HS-5 (cell line): ENCODE data around the gene LTB.

Experiments used
- DNase-seq: peaks from one replicate; pipeline ENCODE4 v3.0.0-alpha.2; 2012; ENCODE audit warnings: low read depth

Gene LTB, protein sequence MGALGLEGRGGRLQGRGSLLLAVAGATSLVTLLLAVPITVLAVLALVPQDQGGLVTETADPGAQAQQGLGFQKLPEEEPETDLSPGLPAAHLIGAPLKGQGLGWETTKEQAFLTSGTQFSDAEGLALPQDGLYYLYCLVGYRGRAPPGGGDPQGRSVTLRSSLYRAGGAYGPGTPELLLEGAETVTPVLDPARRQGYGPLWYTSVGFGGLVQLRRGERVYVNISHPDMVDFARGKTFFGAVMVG

GRCh38 chr6:31582230-31582643 lies at the start of gene LTB:
Gene LTB, minus strand, starts transcription at chr6:31582424. Its CDS starts 7 bp downstream, at chr6:31582417.
- no peak for DNase-seq

- no peak for DNase-seq
Observed at GRCh38 chr6:31631681-31632278, 49.6 kb upstream of the LTB start.

DNA sequence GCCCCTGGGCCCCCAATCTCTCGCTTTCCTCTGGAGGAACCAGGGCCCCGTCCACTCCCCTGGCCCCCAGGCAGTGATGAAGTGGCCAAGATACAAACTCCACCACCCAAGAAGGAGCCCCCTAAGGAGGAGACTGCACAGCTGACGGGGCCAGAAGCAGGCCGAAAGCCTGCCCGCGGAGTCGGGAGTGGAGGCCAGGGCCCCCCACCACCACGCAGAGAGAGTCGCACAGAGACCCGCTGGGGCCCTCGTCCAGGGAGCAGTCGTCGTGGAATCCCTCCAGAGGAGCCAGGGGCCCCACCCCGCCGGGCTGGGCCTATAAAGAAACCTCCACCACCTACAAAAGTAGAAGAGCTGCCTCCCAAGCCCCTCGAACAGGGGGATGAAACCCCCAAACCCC lies 49.0 kb upstream of the LTB start:
- no peak for DNase-seq

- no peak for DNase-seq
Observed at GRCh38 chr6:31630177-31630934, 48.1 kb upstream of the LTB start.

DNA sequence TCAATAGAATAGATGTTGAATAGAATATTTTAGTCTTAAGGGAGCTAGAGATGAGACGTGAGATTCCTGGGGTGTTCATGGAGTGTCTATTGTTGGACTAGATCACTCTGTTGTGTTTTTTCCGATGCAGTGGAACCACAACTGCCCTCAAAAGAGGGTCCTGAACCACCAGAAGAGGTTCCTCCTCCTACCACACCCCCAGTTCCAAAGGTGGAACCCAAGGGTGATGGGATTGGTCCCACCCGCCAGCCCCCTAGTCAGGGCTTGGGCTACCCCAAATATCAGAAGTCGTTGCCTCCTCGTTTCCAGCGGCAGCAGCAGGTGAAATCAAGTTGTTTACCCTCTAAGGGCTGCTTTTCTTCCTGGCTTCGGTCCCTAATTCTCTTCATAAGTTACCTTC lies 46.8 kb upstream of the LTB start:
- DNase-seq: no peak

- DNase-seq: no peak
Observed at GRCh38 chr6:31627690-31628287, 45.6 kb upstream of the LTB start.

DNA sequence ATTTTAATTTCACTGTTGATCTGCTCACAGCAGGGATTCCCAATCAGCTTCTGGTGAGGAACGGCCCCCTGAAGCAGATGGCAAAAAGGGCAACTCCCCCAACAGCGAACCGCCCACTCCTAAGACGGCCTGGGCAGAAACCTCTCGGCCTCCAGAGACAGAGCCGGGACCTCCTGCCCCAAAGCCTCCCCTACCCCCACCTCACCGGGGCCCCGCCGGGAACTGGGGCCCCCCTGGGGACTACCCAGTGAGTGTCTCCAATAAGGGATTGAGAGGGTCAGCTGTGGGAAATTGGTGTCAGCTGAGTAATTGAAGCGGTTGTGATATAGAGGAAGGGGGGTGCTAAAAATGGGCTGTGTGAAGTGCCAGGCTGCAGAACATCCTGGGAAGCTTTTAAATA lies 44.7 kb upstream of the LTB start:
- no peak for DNase-seq

DNA sequence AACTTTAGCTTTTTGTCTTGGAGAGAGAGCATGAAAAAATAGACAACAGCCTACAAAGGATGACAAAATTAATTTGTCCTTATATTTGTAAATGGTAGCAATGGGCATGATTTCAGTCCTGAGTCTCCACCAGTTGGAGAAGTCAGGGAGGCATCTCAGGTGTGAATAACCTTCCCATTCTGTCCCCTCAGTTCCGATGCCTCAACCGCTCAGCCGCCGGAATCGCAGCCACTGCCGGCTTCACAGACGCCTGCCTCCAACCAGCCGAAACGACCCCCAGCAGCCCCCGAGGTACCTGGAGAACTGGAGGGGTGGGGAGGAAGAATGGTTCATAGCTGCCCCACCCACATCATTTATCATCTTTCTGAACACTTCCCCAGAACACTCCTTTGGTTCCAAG lies 41.8 kb upstream of the LTB start:
- DNase-seq: no peak

DNA sequence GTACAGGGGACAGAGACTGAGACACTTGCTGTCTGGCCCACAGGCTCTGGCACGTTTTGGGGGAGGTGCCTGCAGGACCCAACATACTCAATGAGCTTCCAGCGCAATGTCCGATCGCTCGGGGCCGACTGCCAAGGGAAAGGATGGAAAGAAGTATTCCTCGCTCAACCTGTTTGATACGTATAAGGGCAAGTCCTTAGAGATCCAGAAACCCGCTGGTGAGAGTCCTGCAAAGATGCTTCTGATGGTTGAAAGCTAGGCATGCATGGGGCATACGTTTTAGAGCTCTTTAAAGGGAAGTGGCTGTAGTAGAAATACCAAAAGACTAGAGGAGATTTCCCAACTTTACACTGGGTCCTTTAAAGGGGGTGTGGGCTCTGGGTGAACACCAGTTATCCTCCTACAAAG lies 40.5 kb upstream of the LTB start:
- DNase-seq: no peak

DNA sequence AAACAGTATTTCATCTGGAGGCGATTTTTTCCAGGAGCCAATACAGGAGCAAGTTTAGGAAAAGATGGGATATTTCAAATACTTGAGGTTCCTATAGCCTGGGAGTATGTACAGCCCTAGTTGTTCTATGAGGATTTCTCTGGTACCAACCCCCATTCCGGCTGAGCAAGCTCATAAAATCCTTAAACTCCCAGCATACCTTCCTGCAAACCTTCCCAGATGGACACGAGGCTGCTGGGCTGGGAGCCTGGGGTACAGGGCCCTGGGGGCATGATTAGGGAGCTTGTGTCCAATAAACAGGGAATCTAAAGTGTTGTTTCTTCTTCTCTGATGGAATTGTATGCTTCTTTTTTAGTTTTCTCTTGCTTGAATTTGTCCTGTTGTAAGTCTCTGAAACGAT lies 39.8 kb upstream of the LTB start:
- no peak for DNase-seq

- no peak for DNase-seq
Observed at GRCh38 chr6:31621320-31621939, 39.2 kb upstream of the LTB start.

GRCh38 chr6:31620586-31621319 lies 38.5 kb upstream of the LTB start, which contains the start of gene PRRC2A:
Gene PRRC2A, plus strand, starts transcription at chr6:31620715. Its CDS starts 2,075 bp downstream, at chr6:31622790.
- DNase-seq: no peak

GRCh38 chr6:31619805-31620585 lies 37.8 kb upstream of the LTB start:
- peak; percentile 95 for DNase-seq

- no peak for DNase-seq
Observed at GRCh38 chr6:31617010-31617409, 34.8 kb upstream of the LTB start.

DNA sequence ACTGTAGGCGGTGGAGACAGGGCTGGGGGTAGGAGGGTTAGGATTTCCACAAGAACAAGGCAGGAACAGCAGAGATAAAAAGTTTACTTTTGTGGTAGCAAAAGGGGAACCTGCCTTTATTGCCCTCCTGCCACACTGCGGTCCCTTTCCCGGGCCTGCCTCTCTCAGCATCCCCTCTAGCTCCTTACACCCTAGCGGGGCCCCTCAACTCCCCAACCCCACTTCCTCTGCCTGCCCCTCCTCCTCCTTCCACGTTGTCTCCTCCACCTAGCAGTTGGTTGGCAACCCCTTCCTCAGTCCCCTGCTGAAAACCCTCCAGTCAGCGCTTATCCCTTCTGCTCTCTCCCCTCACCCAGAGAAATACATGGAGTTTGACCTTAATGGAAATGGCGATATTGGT lies 33.5 kb upstream of the LTB start:
- DNase-seq: no peak

GRCh38 chr6:31614684-31615578 lies 32.7 kb upstream of the LTB start, which contains the start of gene AIF1:
Gene AIF1, plus strand, starts transcription at chr6:31615234. Its CDS starts 96 bp downstream, at chr6:31615330.
- no peak for DNase-seq

DNA sequence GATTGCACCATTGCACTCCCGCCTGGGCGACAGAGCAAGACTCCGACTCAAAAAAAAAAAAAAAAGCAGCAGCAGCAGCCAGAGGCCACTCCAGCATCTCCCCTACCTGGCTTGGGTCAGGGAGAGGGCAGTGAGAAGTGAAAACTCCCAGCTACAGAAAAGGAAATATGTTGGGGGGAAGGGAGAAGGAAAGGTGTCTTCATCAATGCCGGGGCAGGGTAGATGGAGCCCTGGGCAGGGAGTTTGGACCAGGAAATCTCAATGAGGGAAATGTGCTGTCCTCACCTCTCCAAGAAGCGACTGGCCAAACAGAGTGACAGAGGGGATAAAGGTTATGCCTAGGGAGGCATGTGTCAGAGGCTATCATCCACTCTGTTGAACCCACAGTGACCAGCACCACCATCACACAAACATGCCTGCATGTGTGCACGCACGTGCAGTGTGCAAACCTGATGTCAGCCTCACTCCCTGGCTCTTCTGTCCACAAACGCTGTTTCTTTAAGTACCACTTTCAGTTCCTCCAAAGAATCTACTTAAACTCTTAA lies 31.9 kb upstream of the LTB start:
- DNase-seq: no peak

DNA sequence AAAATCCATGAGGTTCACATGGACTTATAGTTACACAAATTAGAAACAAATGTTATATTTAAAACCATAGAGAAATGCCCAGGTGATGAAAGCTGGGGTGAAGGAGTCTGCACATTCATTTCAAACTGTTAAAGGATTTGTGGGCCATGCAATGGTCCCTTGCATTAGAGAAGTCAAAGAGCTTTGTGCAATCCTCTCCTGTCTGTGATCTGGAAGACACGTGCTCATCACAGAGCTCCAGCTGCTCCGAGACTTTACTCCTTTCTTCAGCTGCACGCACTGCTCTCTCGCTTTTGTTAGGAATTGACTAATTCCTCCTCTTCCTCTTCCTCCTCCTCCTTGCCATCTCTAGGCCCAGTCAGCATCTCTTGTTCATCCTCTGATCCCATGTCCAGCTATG lies 28.7 kb upstream of the LTB start:
- DNase-seq: no peak
